Measurements from ENCODE around the gene CASP1. TPM values are rescaled to one million over a fixed set of nuclear protein-coding genes. Genes with fewer than 3 reads are reported as not detected.

Gene CASP1
- total and polyA plus RNA-seq, 10 of the 15 experiments (the other 5 are each of a cell fraction or from before 2014, with no cell fraction given), result 9.0 to 39.7 (median 17.6) TPM

- FAIRE-seq (no peak), DNase-seq (ENCODE audit: low read depth, low spot score) (no peak), ATAC-seq (no peak)
- intact Hi-C loops (cut with micrococcal nuclease; ENCODE audit: unreplicated experiment) (no loop called here), in situ Hi-C loops (cut with MboI) (no loop called here)
- ChIA-PET CTCF (no interaction called here), RAD21 (ENCODE audit: unreplicated experiment) (no interaction called here), SMC1A (ENCODE audit: uncharacterized antibody, unreplicated experiment) (interaction anchor here (2.0 kb wide), 1 partner anchor 27 kb away, joined by 4 read pairs; no protein-coding TSS in a partner anchor), POLR2A (no interaction called here)
- Histone ChIP-seq H3K4me2 (ENCODE audit: control insufficient read depth, insufficient read depth) (no peak overlapping the region), H3K9me3 (replicated peaks; ENCODE audit: control insufficient read depth, insufficient read depth, low read length) (no peaks in the 10 kb centered on the region), H3K4me1 (ENCODE audit: control insufficient read depth, insufficient read depth, low read length) (no peaks in the 10 kb centered on the region), H2AFZ (ENCODE audit: control insufficient read depth, low read depth, low read length) (no peak overlapping the region), H3K79me2 (ENCODE audit: control insufficient read depth, insufficient read depth, low read length) (no peaks in the 10 kb centered on the region), H3K9ac (ENCODE audit: control insufficient read depth, insufficient read depth, low read length) (no peak overlapping the region), H3K27ac (ENCODE audit: control insufficient read depth, insufficient read depth) (no peak overlapping the region), H4K20me1 (ENCODE audit: control insufficient read depth, insufficient read depth) (no peaks in the 10 kb centered on the region), H3K36me3 (ENCODE audit: control insufficient read depth in 2 of 2, insufficient read depth in 2 of 2, low read length in 1 of 2) (no peaks in the 10 kb centered on the region), H3K27me3 (replicated peaks in 1 of 2; ENCODE audit: control insufficient read depth in 2 of 2, insufficient read depth in 2 of 2, low read length in 1 of 2) (no peaks in the 10 kb centered on the region; a peak in 1 of 4 replicates), H3K4me3 (no peak overlapping the region)
- no TSS peak for BruUV-seq (replicated peaks)
- WGBS (ENCODE audit: insufficient coverage, insufficient replicate concordance, low lambda C conversion rate, missing lambda C conversion rate), result 0% methylated on average over 4 of the region's 4 CpGs
- TF ChIP-seq ZSCAN29 (IDR thresholded peaks at IDR 0.05) (no peak), NKRF (conservative IDR thresholded peaks at IDR 0.05) (no peak), LARP7 (IDR thresholded peaks at IDR 0.05) (no peak), ESRRA (IDR thresholded peaks at IDR 0.05; ENCODE audit: low read length) (no peak), CUX1 (IDR thresholded peaks at IDR 0.05; ENCODE audit: insufficient replicate concordance, low read depth, low read length) (no peak), RFX5 (IDR thresholded peaks at IDR 0.05; ENCODE audit: low read depth, low read length) (no peak), ZNF622 (IDR thresholded peaks at IDR 0.05) (no peak), SREBF1 (IDR thresholded peaks at IDR 0.05; ENCODE audit: low read length) (no peak), MEF2A (IDR thresholded peaks at IDR 0.05; ENCODE audit: insufficient read depth, low read depth, low read length) (no peak), HDGF (IDR thresholded peaks at IDR 0.05) (no peak), PKNOX1 (IDR thresholded peaks at IDR 0.05) (no peak), YY1 (IDR thresholded peaks at IDR 0.05; ENCODE audit: low read depth, low read length) (no peak), SRF (IDR thresholded peaks at IDR 0.05; ENCODE audit: low read depth in 2 of 2, low read length in 2 of 2) (no peak), RCOR1 (conservative IDR thresholded peaks at IDR 0.05; ENCODE audit: low read depth, low read length) (no peak), ZBTB11 (CRISPR knock-in tag; IDR thresholded peaks at IDR 0.05) (no peak)
Measured at GRCh38 chr11:105057432-105057831, 22.5 kb upstream of the CASP1 start.
